HG03460 (cell line): ENCODE data around the gene CTSC.

Experiments
- ATAC-seq: cut with Tn5 transposase; IDR thresholded peaks from one replicate; pipeline ENCODE4 v1.9.1; 2021; ENCODE audit not compliant: unreplicated experiment

CTSC gene

GRCh38 chr11:88320149-88320559, 17.4 kb downstream of the CTSC start:
- ATAC-seq = no peak

DNA sequence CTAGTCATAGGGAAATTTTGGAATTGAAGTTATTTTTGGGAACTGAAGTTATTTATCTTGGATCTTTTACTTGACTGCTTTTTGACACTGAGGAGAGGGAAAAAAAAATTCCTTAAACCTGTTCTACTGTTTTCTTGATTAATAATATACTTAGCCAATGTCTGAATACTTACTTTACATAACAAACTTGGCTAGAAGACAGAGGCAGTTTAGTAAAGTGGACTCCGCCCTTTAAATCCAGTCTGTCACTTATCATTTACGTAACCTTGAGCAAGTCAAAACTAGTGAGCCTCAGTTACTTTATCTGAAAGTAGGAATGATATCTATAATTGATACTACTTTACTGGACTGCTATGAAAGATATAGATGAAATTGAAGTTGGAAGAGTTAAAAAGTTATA, 19.5 kb downstream of the CTSC start:
- no peak for ATAC-seq

GRCh38 chr11:88317536-88317935, 20.0 kb downstream of the CTSC start:
- ATAC-seq = no peak

DNA sequence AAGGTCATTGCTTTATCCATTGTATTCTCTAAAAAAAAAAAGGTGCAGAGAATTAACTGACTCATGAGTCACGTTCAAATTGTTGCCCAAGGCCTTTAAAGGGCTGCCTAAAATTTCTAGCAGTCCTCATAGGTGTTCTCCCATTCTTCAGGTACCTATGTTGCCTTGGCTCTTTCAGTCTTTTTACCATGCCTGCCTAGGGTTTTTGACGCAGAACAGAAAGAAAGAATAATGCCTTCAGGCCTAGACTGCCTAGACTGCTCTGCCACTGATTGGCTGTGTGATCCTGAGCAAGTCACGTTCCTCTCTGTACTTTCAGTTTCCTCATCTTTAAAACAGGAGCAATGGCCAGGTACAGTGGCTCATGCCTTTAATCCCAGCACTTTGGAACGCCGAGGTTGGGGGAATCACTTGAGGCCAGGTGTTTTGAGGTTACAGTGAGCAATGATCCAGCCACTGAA, 21.5 kb downstream of the CTSC start:
- ATAC-seq = no peak

GRCh38 chr11:88315015-88315414, 22.5 kb downstream of the CTSC start:
- ATAC-seq = no peak

- no peak for ATAC-seq
Observed at GRCh38 chr11:88313441-88313840, 24.1 kb downstream of the CTSC start.

DNA sequence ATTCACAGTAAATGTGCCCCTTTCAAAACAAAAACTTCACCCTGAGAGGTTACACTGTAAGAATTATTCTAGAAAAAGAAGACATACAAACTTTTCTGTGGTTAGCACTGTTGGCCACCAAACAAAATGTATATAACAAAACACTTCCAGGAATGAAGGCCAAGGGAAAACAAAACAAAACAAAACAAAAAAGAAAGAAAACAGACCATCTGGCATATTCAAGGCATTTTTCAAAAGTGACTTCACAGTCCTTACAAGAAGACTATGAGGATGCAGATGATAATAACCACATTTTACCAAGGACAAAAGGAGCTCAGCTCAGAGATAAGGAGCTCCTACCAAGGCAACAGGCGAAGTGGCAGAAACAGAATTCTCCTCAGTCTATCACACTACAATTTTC, 24.9 kb downstream of the CTSC start:
- ATAC-seq = no peak

- ATAC-seq = no peak
Observed at GRCh38 chr11:88310246-88310645, 27.3 kb downstream of the CTSC start.

DNA sequence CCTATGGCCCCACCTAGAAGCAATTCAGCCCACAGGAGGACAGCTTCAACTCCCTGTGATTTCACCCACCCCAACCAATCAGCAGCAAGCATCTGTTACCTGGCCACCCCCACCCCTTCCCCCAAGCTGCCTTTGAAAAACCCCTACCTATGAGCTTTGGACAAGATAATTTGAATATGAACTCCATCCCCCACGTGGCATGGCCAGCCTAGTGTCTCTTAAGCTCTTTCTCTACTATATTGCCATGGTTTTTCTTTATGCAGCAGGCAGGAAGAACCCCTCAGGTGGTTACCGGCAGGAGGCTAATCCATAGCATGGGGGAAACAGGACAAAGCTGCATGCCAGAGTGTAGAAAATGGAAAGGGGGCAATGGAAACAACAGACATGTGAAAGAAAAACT, 29.0 kb downstream of the CTSC start:
- ATAC-seq = no peak

DNA sequence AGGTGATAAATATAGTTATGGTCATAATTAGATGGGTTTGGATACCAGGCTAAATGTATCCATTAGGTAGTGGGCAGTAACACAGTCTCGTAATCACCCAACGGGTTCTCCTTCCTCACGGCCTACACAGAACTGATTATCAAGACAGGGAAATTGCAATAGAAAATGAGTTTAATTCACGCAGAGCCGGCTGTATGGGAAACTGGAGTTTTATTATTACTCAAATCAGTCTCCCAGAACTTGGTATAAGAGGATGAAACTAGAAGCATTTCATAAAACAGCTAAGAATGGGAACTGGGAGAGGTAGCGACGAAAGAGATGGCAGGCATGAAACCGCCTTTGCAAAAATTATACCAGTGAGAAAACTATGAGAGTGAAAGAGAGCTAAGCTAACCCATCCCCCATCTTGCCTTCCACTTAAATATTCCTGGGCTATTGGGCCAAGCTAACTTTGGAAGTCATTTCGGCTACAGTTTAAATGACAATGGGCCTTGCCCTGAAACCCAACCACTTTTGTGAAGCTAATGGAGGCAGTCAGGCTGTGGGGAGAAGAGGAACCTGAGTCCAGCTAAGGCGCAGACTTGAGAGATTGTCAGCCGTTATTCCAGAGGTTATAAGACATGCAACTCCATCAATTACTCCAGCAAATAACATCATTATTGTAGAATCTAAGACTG, 29.6 kb downstream of the CTSC start:
- peak; percentile 60 for ATAC-seq

DNA sequence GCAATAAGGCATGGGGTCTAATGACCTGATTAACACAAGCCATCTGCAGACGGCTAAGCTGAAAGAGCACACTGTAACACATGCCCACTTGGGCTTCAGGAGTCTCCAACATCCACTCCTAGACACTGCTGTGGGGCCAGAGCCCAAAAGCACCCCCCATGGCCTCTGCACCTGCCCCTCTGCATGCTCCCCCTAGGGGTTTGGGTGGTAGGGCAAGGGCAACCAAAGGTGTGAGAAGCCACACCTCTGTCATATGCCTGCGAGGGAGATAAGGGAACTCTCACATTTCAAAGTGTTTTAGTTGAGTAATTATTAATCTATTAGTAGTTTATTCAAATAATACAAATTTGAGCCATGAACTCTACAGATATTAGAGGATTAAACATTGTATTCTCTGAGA, 30.8 kb downstream of the CTSC start:
- ATAC-seq = no peak

- no peak for ATAC-seq
Observed at GRCh38 chr11:88305430-88305829, 32.1 kb downstream of the CTSC start.

- no peak for ATAC-seq
Observed at GRCh38 chr11:88304352-88304751, 33.2 kb downstream of the CTSC start.

DNA sequence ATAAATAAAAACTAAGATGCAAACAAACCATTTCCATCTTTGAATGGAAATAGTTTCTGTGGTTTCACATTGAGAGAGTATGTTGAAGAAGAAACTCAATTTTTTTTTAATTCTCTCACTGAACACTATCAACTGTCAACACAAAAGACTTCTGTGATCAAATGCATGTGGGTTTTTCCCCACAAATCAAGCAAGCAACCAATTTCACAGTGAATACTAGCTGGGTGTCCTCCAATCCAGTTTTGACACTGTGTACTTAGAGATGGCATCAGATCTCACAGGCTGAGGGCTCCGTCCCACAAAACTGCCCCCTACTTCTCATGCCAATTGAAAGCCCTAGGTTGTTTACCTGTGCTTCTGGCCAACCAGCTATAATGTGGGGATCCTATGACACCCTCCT, 34.5 kb downstream of the CTSC start:
- no peak for ATAC-seq

DNA sequence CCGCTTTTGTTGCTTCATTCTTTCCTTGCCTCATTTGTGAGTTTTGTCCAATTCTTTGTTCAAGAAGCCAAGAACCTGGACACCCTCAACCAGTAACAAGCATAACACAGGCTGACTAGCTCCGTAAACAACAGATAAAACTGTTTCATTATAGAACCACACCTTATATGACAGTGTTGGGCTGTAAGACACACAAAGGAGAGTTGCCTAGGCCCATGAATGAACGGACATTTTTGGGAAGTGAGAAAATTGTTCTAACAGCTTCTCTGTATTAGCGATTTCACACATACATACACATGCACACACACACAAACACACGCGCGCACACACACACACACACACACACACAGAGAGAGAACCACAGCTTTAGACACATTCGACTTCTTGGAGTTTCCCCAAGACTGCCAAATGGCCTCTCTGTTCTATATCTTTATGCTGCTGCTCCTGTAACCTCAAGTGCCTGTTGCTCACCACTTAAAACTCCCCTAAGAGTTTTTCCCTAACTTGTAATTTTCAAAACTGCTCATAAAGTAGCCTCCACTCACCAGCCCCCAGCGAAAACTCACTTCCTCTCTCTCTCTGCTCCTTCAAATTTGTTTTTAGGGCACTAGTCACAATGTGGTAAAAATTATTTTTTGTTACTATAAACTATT, 35.9 kb downstream of the CTSC start:
- ATAC-seq = peak; percentile 44

DNA sequence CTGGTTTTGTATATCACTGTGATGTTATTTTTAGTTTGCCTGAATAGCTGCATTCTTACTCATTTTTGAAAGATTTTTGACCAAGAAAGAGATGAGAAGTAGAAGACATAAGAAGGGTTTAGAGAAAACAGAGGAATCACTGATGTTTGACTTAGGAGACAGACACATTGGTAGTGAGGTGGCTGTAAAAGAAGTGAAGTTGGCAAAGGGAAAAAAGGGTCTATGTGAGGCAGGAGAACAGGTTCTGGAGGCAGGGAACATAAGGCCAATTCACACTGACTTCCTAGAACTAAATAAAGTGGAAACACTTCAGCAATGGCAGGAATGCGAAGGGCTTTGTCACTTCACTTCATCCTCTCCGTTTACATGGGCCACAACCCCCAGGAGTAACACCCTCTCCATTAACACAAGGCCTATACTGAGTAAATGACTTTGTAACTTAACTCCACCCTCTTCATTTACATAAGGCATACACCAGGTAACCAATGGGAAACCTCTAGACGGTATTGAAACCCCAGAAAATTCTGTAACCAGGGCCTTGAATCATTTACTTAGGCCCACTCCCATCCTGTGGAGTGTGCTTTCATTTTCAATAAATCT, 36.5 kb downstream of the CTSC start:
- peak; percentile 64 for ATAC-seq

DNA sequence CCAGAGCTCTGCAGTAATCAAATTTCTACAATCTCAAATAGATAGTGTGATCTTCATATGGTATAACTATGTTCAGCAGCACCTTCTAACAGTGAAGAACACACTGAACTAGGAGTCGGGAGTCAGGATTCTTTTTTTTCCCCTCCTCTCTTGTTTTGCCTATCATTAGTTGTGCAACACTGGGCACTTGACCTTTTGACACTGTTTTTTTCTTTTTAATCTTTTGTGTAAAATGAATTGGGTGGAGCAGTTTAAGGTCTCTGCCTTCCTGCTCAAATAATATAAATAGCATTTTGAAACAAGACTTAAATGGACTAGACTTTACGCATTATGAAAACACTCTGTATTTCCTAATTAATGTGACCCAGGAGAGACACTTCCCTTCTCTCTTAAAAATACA, 39.7 kb downstream of the CTSC start:
- ATAC-seq = no peak

GRCh38 chr11:88297421-88297820, 40.1 kb downstream of the CTSC start:
- no peak for ATAC-seq

- ATAC-seq = no peak
Observed at GRCh38 chr11:88295028-88295427, 42.5 kb downstream of the CTSC start.

DNA sequence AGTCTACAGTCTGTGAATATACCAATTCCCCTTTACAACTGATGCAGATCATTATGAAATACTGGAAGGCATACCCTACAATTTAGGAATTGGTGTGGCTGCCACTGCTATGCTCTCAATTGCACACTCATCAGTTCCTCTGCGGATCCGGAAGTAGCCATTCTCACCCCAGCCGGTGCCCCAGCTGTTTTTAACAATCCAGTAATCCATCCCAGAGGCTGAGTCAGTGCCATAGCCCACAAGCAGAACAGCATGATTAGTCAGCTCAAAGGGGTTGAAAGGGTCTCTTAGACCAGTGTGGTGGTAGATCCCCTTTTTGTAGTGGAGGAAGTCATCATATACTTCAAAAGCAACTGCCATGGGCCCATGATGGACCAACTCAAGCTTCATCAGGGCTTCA, 43.6 kb downstream of the CTSC start:
- no peak for ATAC-seq

GRCh38 chr11:88292171-88292843, 45.2 kb downstream of the CTSC start:
- ATAC-seq = no peak

DNA sequence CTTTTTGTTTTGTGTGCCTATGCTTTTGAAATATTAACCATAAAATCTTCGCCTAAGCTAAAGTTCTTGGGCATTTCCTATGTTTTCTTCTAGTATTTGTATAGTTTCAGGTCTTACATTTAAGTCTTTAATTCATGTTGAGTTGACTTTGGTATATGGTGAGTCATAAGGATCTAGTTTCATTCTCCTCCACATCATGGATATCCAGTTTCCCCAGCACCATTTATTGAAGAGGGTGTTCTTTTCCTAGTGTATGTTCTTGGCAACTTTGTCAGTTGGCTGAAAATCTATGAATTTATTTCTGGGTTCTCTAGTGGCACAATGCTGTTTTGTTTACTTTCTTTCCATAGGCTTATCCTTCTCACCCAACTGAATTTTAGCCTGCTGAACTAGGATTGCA, 49.0 kb downstream of the CTSC start:
- ATAC-seq = no peak
